HepG2 (cell line): Measurements from ENCODE around the gene OVOL2. TPM values are rescaled to one million over a fixed set of nuclear protein-coding genes. Genes with fewer than 3 reads are reported as not detected.
A peak's percentile ranks its signal among the peaks of the same experiment; 100 is the strongest.

Experiments
- HMGA1 ChIP-seq: sonication (generic); formaldehyde crosslinking; conservative IDR thresholded peaks from 2 replicates; pipeline ENCODE4 v1.4.0; 2020; ENCODE audit warnings: missing genetic modification reagents
- HOXA3 ChIP-seq: sonication (generic); formaldehyde crosslinking; IDR thresholded peaks from 2 replicates; pipeline ENCODE4 v1.5.0; 2020; ENCODE audit warnings: missing genetic modification reagents
- HOXA7 ChIP-seq: sonication (generic); formaldehyde crosslinking; IDR thresholded peaks from 2 replicates; pipeline ENCODE4 v1.8.1; 2022; ENCODE audit warnings: mild to moderate bottlenecking, missing genetic modification reagents, moderate library complexity
- KAT8 ChIP-seq: IDR thresholded peaks from 2 replicates; pipeline ENCODE4 v1.6.1; 2016; ENCODE audit warnings: missing genetic modification reagents, missing compliant biosample characterization
- MEIS1 ChIP-seq: sonication (generic); formaldehyde crosslinking; IDR thresholded peaks from 2 replicates; pipeline ENCODE4 v1.9.0; 2021; ENCODE audit warnings: mild to moderate bottlenecking, missing genetic modification reagents, moderate library complexity, borderline replicate concordance
- MXD4 ChIP-seq: IDR thresholded peaks from 2 replicates; pipeline ENCODE4 v1.6.1; 2016; ENCODE audit warnings: mild to moderate bottlenecking, missing biosample characterization, missing genetic modification reagents
- NFIB ChIP-seq: sonication (generic); formaldehyde crosslinking; IDR thresholded peaks from 2 replicates; pipeline ENCODE4 v1.9.0; 2021; ENCODE audit warnings: missing genetic modification reagents, mild to moderate bottlenecking, borderline replicate concordance
- POLR2AphosphoS5 ChIP-seq: IDR thresholded peaks from 2 replicates; pipeline ENCODE4 v1.6.1; 2012; ENCODE audit warnings: low read depth, low read length
- RNF2 ChIP-seq: fragments of 450-650 bp; conservative IDR thresholded peaks from 2 replicates; pipeline ENCODE4 v1.6.1; 2016; ENCODE audit warnings: low read depth
- SRSF9 ChIP-seq: fragments of 200-400 bp; formaldehyde crosslinking; IDR thresholded peaks from 2 replicates; pipeline ENCODE4 v1.6.1; 2018; ENCODE audit warnings: borderline replicate concordance, mild to moderate bottlenecking, low read depth, low read length; ENCODE audit not compliant: insufficient read depth, poor library complexity, severe bottlenecking
- TRIM24 ChIP-seq: sonication (generic); formaldehyde crosslinking; IDR thresholded peaks from 2 replicates; pipeline ENCODE4 v1.8.0; 2022; ENCODE audit warnings: mild to moderate bottlenecking, missing genetic modification reagents
- ZNF282 ChIP-seq: fragments of 450-650 bp; IDR thresholded peaks from 2 replicates; pipeline ENCODE4 v1.6.1; 2018; ENCODE audit not compliant: partially characterized antibody
- ZNF337 ChIP-seq: sonication (generic); formaldehyde crosslinking; IDR thresholded peaks from 2 replicates; pipeline ENCODE4 v1.5.1; 2020; ENCODE audit warnings: missing genetic modification reagents, low read depth, mild to moderate bottlenecking, borderline replicate concordance
- ZNF367 ChIP-seq: sonication (generic); formaldehyde crosslinking; IDR thresholded peaks from 2 replicates; pipeline ENCODE4 v1.4.0; 2020; ENCODE audit warnings: missing genetic modification reagents, borderline replicate concordance
- ZNF572 ChIP-seq: sonication (generic); formaldehyde crosslinking; IDR thresholded peaks from 2 replicates; pipeline ENCODE4 v1.5.1; 2020; ENCODE audit warnings: mild to moderate bottlenecking, missing genetic modification reagents
- ZNF589 ChIP-seq: sonication (generic); formaldehyde crosslinking; conservative IDR thresholded peaks from 2 replicates; pipeline ENCODE4 v1.8.0; 2022; ENCODE audit warnings: mild to moderate bottlenecking, moderate library complexity, missing genetic modification reagents
- ZNF607 ChIP-seq: sonication (generic); formaldehyde crosslinking; IDR thresholded peaks from 2 replicates; pipeline ENCODE4 v1.5.1; 2020; ENCODE audit warnings: missing genetic modification reagents, mild to moderate bottlenecking, borderline replicate concordance
- ZNF788 ChIP-seq: sonication (generic); formaldehyde crosslinking; IDR thresholded peaks from 2 replicates; pipeline ENCODE4 v1.5.0; 2020; ENCODE audit warnings: mild to moderate bottlenecking, missing genetic modification reagents, borderline replicate concordance
- polyA plus RNA-seq, 8 experiments: library from polyadenylated mRNA; depleted of rRNA in 3 of 8; stranded (reverse) in 7 of 8; unstranded in 1 of 8; fragments of >200 nt; fragmentation: Illumina TruSeq in 4 of 8; extraction: Trizol in 4 of 8; gene quantifications; 2 replicates each; pipeline versions ENCODE4 v1.2.1 to v1.2.3, GENCODE V29; 2011 to 2016; ENCODE audit warnings: low read depth in 4 of 8, missing spikeins in 1 of 8, mixed read lengths in 1 of 8; ENCODE audit not compliant: insufficient read depth in 1 of 8
- total RNA-seq, 5 experiments: library from RNA; depleted of rRNA; stranded (reverse); fragments of >200 nt; fragmentation: Illumina TruSeq; extraction: Trizol; gene quantifications; 2 replicates each; pipeline ENCODE4 v1.2.3, GENCODE V29; 2016; ENCODE audit warnings: low read depth in 1 of 5
- TF ChIP-seq, protein P1 (sequence below): sonication (generic); formaldehyde crosslinking; conservative IDR thresholded peaks from 2 replicates; pipeline ENCODE4 v1.4.0; 2020; ENCODE audit warnings: missing genetic modification reagents
- TF ChIP-seq, protein P2 (sequence below): sonication (generic); formaldehyde crosslinking; IDR thresholded peaks from 2 replicates; pipeline ENCODE4 v1.5.0; 2020; ENCODE audit warnings: mild to moderate bottlenecking, missing genetic modification reagents
- TF ChIP-seq, protein P3 (sequence below): sonication (generic); formaldehyde crosslinking; IDR thresholded peaks from 2 replicates; pipeline ENCODE4 v1.8.0; 2022; ENCODE audit warnings: mild to moderate bottlenecking, missing genetic modification reagents, moderate library complexity
- TF ChIP-seq, protein P4 (sequence below): sonication (generic); formaldehyde crosslinking; IDR thresholded peaks from 2 replicates; pipeline ENCODE4 v1.4.0; 2020; ENCODE audit warnings: low read depth, missing genetic modification reagents

OVOL2 gene
- total and polyA plus RNA-seq, 2 of the 13 experiments (the other 11 are each of a cell fraction or from before 2014, with no cell fraction given) = 0.20 to 0.31 TPM

- TF ChIP-seq, protein P1, sequence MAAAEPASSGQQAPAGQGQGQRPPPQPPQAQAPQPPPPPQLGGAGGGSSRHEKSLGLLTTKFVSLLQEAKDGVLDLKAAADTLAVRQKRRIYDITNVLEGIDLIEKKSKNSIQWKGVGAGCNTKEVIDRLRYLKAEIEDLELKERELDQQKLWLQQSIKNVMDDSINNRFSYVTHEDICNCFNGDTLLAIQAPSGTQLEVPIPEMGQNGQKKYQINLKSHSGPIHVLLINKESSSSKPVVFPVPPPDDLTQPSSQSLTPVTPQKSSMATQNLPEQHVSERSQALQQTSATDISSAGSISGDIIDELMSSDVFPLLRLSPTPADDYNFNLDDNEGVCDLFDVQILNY (CRISPR knock-in tag) = no peak
- TF ChIP-seq ZNF337 (CRISPR knock-in tag) = no peak
- TF ChIP-seq, protein P2, sequence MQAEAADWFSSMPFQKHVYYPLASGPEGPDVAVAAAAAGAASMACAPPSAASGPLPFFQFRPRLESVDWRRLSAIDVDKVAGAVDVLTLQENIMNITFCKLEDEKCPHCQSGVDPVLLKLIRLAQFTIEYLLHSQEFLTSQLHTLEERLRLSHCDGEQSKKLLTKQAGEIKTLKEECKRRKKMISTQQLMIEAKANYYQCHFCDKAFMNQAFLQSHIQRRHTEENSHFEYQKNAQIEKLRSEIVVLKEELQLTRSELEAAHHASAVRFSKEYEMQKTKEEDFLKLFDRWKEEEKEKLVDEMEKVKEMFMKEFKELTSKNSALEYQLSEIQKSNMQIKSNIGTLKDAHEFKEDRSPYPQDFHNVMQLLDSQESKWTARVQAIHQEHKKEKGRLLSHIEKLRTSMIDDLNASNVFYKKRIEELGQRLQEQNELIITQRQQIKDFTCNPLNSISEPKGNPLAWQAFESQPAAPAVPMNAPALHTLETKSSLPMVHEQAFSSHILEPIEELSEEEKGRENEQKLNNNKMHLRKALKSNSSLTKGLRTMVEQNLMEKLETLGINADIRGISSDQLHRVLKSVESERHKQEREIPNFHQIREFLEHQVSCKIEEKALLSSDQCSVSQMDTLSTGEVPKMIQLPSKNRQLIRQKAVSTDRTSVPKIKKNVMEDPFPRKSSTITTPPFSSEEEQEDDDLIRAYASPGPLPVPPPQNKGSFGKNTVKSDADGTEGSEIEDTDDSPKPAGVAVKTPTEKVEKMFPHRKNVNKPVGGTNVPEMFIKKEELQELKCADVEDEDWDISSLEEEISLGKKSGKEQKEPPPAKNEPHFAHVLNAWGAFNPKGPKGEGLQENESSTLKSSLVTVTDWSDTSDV (CRISPR knock-in tag) = no peak
- TF ChIP-seq, protein P3, sequence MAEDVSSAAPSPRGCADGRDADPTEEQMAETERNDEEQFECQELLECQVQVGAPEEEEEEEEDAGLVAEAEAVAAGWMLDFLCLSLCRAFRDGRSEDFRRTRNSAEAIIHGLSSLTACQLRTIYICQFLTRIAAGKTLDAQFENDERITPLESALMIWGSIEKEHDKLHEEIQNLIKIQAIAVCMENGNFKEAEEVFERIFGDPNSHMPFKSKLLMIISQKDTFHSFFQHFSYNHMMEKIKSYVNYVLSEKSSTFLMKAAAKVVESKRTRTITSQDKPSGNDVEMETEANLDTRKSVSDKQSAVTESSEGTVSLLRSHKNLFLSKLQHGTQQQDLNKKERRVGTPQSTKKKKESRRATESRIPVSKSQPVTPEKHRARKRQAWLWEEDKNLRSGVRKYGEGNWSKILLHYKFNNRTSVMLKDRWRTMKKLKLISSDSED = no peak
- TF ChIP-seq KAT8 (CRISPR knock-in tag) = peak; percentile 88
- no peak for TF ChIP-seq ZNF572 (CRISPR knock-in tag)
- no peak for TF ChIP-seq HMGA1 (CRISPR knock-in tag)
- TF ChIP-seq HOXA7 (CRISPR knock-in tag) = no peak
- peak; percentile 70 for TF ChIP-seq HOXA3 (CRISPR knock-in tag)
- TF ChIP-seq RNF2 = no peak
- TF ChIP-seq, protein P4, sequence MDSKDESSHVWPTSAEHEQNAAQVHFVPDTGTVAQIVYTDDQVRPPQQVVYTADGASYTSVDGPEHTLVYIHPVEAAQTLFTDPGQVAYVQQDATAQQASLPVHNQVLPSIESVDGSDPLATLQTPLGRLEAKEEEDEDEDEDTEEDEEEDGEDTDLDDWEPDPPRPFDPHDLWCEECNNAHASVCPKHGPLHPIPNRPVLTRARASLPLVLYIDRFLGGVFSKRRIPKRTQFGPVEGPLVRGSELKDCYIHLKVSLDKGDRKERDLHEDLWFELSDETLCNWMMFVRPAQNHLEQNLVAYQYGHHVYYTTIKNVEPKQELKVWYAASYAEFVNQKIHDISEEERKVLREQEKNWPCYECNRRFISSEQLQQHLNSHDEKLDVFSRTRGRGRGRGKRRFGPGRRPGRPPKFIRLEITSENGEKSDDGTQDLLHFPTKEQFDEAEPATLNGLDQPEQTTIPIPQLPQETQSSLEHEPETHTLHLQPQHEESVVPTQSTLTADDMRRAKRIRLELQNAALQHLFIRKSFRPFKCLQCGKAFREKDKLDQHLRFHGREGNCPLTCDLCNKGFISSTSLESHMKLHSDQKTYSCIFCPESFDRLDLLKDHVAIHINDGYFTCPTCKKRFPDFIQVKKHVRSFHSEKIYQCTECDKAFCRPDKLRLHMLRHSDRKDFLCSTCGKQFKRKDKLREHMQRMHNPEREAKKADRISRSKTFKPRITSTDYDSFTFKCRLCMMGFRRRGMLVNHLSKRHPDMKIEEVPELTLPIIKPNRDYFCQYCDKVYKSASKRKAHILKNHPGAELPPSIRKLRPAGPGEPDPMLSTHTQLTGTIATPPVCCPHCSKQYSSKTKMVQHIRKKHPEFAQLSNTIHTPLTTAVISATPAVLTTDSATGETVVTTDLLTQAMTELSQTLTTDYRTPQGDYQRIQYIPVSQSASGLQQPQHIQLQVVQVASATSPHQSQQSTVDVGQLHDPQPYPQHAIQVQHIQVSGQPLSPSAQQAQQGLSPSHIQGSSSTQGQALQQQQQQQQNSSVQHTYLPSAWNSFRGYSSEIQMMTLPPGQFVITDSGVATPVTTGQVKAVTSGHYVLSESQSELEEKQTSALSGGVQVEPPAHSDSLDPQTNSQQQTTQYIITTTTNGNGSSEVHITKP = peak; percentile 68
- no peak for TF ChIP-seq ZNF282
- TF ChIP-seq POLR2AphosphoS5 = no peak
- TF ChIP-seq NFIB (CRISPR knock-in tag) = no peak
- TF ChIP-seq MXD4 = peak; percentile 36; the same call in 1 of the 2 replicates
- TF ChIP-seq ZNF589 = no peak
- TF ChIP-seq TRIM24 = peak; percentile 85; the same call in 1 of the 2 replicates
- TF ChIP-seq ZNF367 (CRISPR knock-in tag) = no peak
- TF ChIP-seq MEIS1 (CRISPR knock-in tag) = peak; percentile 84; the same call in 1 of the 2 replicates
- TF ChIP-seq ZNF607 (CRISPR knock-in tag) = no peak
- TF ChIP-seq ZNF788 (CRISPR knock-in tag) = no peak; the same call in 1 of the 2 replicates
- TF ChIP-seq SRSF9 = no peak
Observed at GRCh38 chr20:17985388-17986018, 72.2 kb downstream of the OVOL2 start (continued).
